IMR-90 (cell line): ENCODE results near the gene CLEC16A. TPM values are rescaled to one million over a fixed set of nuclear protein-coding genes. Genes with fewer than 3 reads are reported as not detected.

ENCODE experiments used
- ATAC-seq: fragments of 200-7000 bp; cut with Tn5 transposase; 2 replicates; pipeline ENCODE4 v1.9.1; 2020; ENCODE audit warnings: low read depth, mild to moderate bottlenecking, moderate library complexity
- BruUV-seq: library from RNA; stranded (reverse); fragments of 400-500 nt; replicated peaks from 2 replicates; lab custom pipeline; 2021; lab: Mats Ljungman, UMichigan
- CTCF ChIA-PET: fragments of 300-600 bp; formaldehyde crosslinking; extraction: SDS; loops from one replicate; lab custom pipeline; 2021; ENCODE audit warnings: antibody characterized with exemption; lab: Yijun Ruan, JAX
- POLR2A ChIA-PET: fragments of 300-600 bp; sonication (Branson Sonifier 250); formaldehyde crosslinking; loops from one replicate; lab custom pipeline; 2022; ENCODE audit warnings: antibody characterized with exemption; ENCODE audit not compliant: unreplicated experiment; lab: Charles Lee
- DNase-seq: peaks from one replicate; pipeline ENCODE4 v3.0.0; 2013
- H2AFZ ChIP-seq: replicated peaks from 2 replicates; pipeline ENCODE3; 2013; ENCODE audit warnings: low read length, mild to moderate bottlenecking; ENCODE audit not compliant: poor library complexity
- H2AK5ac ChIP-seq: 2 replicates; pipeline ENCODE4 v1.6.1; 2013; ENCODE audit warnings: low read depth, low read length, inconsistent platforms
- H2AK9ac ChIP-seq: replicated peaks from 2 replicates; pipeline ENCODE3; 2013; ENCODE audit warnings: mild to moderate bottlenecking, low read depth, low read length, moderate library complexity; ENCODE audit not compliant: poor library complexity
- H2BK120ac ChIP-seq: 2 replicates; pipeline ENCODE4 v1.6.1; 2013; ENCODE audit warnings: low read depth, low read length, inconsistent platforms
- H2BK15ac ChIP-seq: 3 replicates; pipeline ENCODE4 v1.6.1; 2013; ENCODE audit warnings: low read depth, low read length, inconsistent platforms
- H2BK20ac ChIP-seq: 2 replicates; pipeline ENCODE4 v1.6.1; 2013; ENCODE audit warnings: low read depth, mild to moderate bottlenecking, inconsistent platforms, low read length, moderate library complexity
- H2BK5ac ChIP-seq: 2 replicates; pipeline ENCODE4 v1.6.1; 2013; ENCODE audit warnings: mild to moderate bottlenecking, low read depth, low read length, inconsistent platforms; ENCODE audit not compliant: poor library complexity, severe bottlenecking
- H3K14ac ChIP-seq: replicated peaks from 2 replicates; pipeline ENCODE4 v1.6.1; 2013; ENCODE audit warnings: low read depth, low read length, inconsistent platforms
- H3K18ac ChIP-seq: 2 replicates; pipeline ENCODE4 v1.6.1; 2013; ENCODE audit warnings: low read depth, low read length, control low read depth
- H3K23ac ChIP-seq: 2 replicates; pipeline ENCODE4 v1.6.1; 2013; ENCODE audit warnings: low read depth, low read length, inconsistent platforms
- H3K27ac ChIP-seq: 2 replicates; pipeline ENCODE4 v1.5.1; 2013; ENCODE audit warnings: mild to moderate bottlenecking, control low read depth, low read length; ENCODE audit not compliant: insufficient read depth
- H3K27me3 ChIP-seq: 2 replicates; pipeline ENCODE4 v1.6.1; 2013; ENCODE audit warnings: low read length; ENCODE audit not compliant: control insufficient read depth, insufficient read depth
- H3K36me3 ChIP-seq: 2 replicates; pipeline ENCODE4 v1.6.1; 2013; ENCODE audit warnings: low read length, mixed read lengths; ENCODE audit not compliant: control insufficient read depth, insufficient read depth
- H3K4ac ChIP-seq: 2 replicates; pipeline ENCODE4 v1.6.1; 2013; ENCODE audit warnings: low read depth, low read length, inconsistent platforms
- H3K4me1 ChIP-seq: 2 replicates; pipeline ENCODE4 v1.6.1; 2013; ENCODE audit warnings: low read length, mixed read lengths; ENCODE audit not compliant: control insufficient read depth, insufficient read depth
- H3K4me2 ChIP-seq: 2 replicates; pipeline ENCODE4 v1.6.1; 2013; ENCODE audit warnings: low read depth, mild to moderate bottlenecking, control low read depth, low read length, moderate library complexity
- H3K4me3 ChIP-seq: 2 replicates; pipeline ENCODE4 v1.5.1; 2013; ENCODE audit warnings: low read depth, mild to moderate bottlenecking, control low read depth, low read length, moderate library complexity; ENCODE audit not compliant: insufficient read depth
- H3K56ac ChIP-seq: 2 replicates; pipeline ENCODE4 v1.6.1; 2013; ENCODE audit warnings: low read length, inconsistent platforms; ENCODE audit not compliant: insufficient read depth; ENCODE audit errors: extremely low read depth
- H3K79me1 ChIP-seq, 2 experiments: 2 replicates each; pipeline ENCODE4 v1.6.1; 2013; ENCODE audit warnings: low read length in 2 of 2, inconsistent platforms in 1 of 2, low read depth in 1 of 2
- H3K9ac ChIP-seq: 2 replicates; pipeline ENCODE4 v1.6.1; 2013; ENCODE audit warnings: low read depth, low read length, control low read depth
- H3K9me1 ChIP-seq: 2 replicates; pipeline ENCODE4 v1.6.1; 2013; ENCODE audit warnings: low read length, inconsistent platforms; ENCODE audit not compliant: insufficient read depth
- H3K9me3 ChIP-seq: 2 replicates; pipeline ENCODE4 v1.6.1; 2013; ENCODE audit warnings: low read length; ENCODE audit not compliant: control insufficient read depth, insufficient read depth
- H4K20me1 ChIP-seq: 2 replicates; pipeline ENCODE4 v1.6.1; 2013; ENCODE audit warnings: low read length, inconsistent platforms; ENCODE audit not compliant: insufficient read depth
- H4K5ac ChIP-seq: 2 replicates; pipeline ENCODE4 v1.6.1; 2013; ENCODE audit warnings: mild to moderate bottlenecking, low read depth, low read length, control low read depth
- H4K8ac ChIP-seq, 2 experiments: 2 replicates each; pipeline ENCODE4 v1.6.1; 2013; ENCODE audit warnings: low read depth in 2 of 2, low read length in 2 of 2, control low read depth in 1 of 2, inconsistent platforms in 1 of 2
- H4K91ac ChIP-seq: 2 replicates; pipeline ENCODE4 v1.6.1; 2013; ENCODE audit warnings: low read depth, low read length, inconsistent platforms; ENCODE audit not compliant: insufficient read depth
- CEBPB ChIP-seq: IDR thresholded peaks from 2 replicates; pipeline ENCODE4 v1.6.1; 2012; ENCODE audit warnings: low read depth, low read length, improper control_type of control experiment
- CHD1 ChIP-seq: IDR thresholded peaks from 2 replicates; pipeline ENCODE4 v1.6.1; 2012; ENCODE audit warnings: low read depth, low read length, improper control_type of control experiment
- MAFK ChIP-seq: IDR thresholded peaks from 2 replicates; pipeline ENCODE4 v1.6.1; 2012; ENCODE audit warnings: low read depth, low read length, improper control_type of control experiment
- MAZ ChIP-seq: IDR thresholded peaks from 2 replicates; pipeline ENCODE4 v1.6.1; 2012; ENCODE audit warnings: low read depth, mild to moderate bottlenecking, low read length, improper control_type of control experiment, moderate library complexity, borderline replicate concordance
- NFE2L2 ChIP-seq: fragments of 150-350 bp; IDR thresholded peaks from 2 replicates; pipeline ENCODE4 v1.6.1; 2016; ENCODE audit warnings: low read depth, mild to moderate bottlenecking, low read length
- POLR2A ChIP-seq: IDR thresholded peaks from 2 replicates; pipeline ENCODE4 v1.6.1; 2012; ENCODE audit warnings: mild to moderate bottlenecking, low read depth, low read length
- RAD21 ChIP-seq: IDR thresholded peaks from 2 replicates; pipeline ENCODE4 v1.6.1; 2012; ENCODE audit warnings: low read length, improper control_type of control experiment
- RCOR1 ChIP-seq: IDR thresholded peaks from 2 replicates; pipeline ENCODE4 v1.6.1; 2012; ENCODE audit warnings: mild to moderate bottlenecking, low read length, improper control_type of control experiment; ENCODE audit not compliant: insufficient replicate concordance
- RFX5 ChIP-seq: IDR thresholded peaks from 2 replicates; pipeline ENCODE4 v1.8.0; 2012; ENCODE audit warnings: low read depth, mild to moderate bottlenecking, low read length, moderate library complexity
- SMC3 ChIP-seq: fragments of 150-350 bp; IDR thresholded peaks from 2 replicates; pipeline ENCODE4 v1.6.1; 2016; ENCODE audit warnings: low read depth, mild to moderate bottlenecking, antibody characterized with exemption, low read length, moderate library complexity
- WGBS, 2 experiments: methylation state at CpG; one replicate each; pipeline versions ENCODE4 v1.1.5 to v1.1.7; 2013; ENCODE audit warnings: missing lambda C conversion rate in 2 of 2; ENCODE audit not compliant: insufficient read length in 1 of 2; ENCODE audit errors: extremely low coverage in 2 of 2; 5-methylcytosine and 5-hydroxymethylcytosine counted together
- dilution Hi-C: fragments of 300-500 bp; cut with HindIII; formaldehyde crosslinking; loops from one replicate; pipeline ENCODE4 v1.14.3; 2018; ENCODE audit warnings: low sequenced_read_pairs; ENCODE audit not compliant: unreplicated experiment
- in situ Hi-C: fragments of 300-500 bp; cut with MboI; formaldehyde crosslinking; loops from 3 replicates; pipeline ENCODE4 v1.14.3; 2019; ENCODE audit warnings: low sequenced_read_pairs, inconsistent platforms, mixed read lengths
- intact Hi-C: fragments of 100-400 bp; cut with micrococcal nuclease; formaldehyde crosslinking; loops from 2 replicates; pipeline ENCODE4 v1.10.0; 2022
- polyA plus RNA-seq, 3 experiments: library from polyadenylated mRNA; depleted of rRNA; stranded (reverse); fragments of >200 nt; gene quantifications; 2 replicates each; pipeline ENCODE4 v1.2.3, GENCODE V29; 2012; ENCODE audit warnings: low replicate concordance in 1 of 3
- total RNA-seq: library from RNA; depleted of rRNA; stranded (reverse); fragments of >200 nt; gene quantifications from 2 replicates; pipeline ENCODE4 v1.2.3, GENCODE V29; 2012
- TF ChIP-seq, protein P1 (sequence below): conservative IDR thresholded peaks from 2 replicates; pipeline ENCODE4 v1.5.1; 2012; ENCODE audit warnings: mild to moderate bottlenecking, low read depth, low read length, improper control_type of control experiment
- TF ChIP-seq, protein P2 (sequence below): fragments of 150-350 bp; IDR thresholded peaks from 2 replicates; pipeline ENCODE4 v1.6.1; 2017; ENCODE audit warnings: mild to moderate bottlenecking, antibody characterized with exemption, low read length, low read depth
- TF ChIP-seq, protein P3 (sequence below): fragments of 150-350 bp; IDR thresholded peaks from 2 replicates; pipeline ENCODE4 v1.6.1; 2016; ENCODE audit warnings: low read depth, mild to moderate bottlenecking, low read length, moderate library complexity, borderline replicate concordance

Gene CLEC16A
- total and polyA plus RNA-seq, 2 of the 4 experiments (the other 2 are of a cell fraction) = 15.9 to 16.5 TPM

DNA sequence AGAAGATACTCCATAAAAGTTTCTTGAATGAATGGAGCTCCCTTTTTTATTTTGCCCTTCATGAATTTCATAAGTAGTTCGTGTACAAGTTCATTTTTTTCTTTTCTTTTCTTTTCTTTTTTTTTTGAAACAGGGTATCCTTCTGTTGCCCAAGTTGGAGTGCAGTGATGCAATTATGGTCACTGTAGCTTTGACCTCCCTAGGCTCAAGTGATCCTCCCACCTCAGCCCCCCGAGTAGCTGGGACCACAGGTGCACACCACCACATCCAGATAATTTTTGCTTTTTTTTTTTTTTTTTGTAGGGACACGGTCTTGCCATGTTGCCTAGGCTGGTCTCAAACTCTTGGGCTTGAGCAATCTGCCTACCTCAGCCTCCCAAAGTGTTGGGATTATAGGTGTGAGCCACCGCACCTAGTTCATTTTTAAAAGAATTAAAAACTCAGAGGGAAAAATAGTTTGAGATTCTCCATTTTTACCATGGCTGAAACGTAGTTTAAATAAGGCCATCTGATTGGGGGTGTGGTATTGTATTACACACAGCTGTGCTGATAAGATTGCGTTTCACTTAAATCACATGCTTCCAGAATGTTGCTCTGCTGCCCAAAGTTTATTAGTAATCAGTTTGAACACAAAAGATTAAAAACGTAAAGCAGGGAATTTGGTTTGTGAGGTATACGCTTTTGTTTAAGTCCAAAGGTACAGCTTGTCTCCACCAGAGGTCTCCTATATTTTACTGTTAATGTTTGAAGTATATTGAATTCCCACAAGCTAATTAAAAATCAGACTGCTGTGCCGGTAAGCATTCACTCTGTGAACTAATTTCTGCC is 157.5 kb downstream of the CLEC16A start:
- ChIA-PET CTCF (interaction anchor here (0.6 to 1.6 kb wide), 3 partner anchors 8 to 507 kb away, joined by 3 to 6 read pairs (median 3); no protein-coding TSS in a partner anchor), POLR2A (no interaction called here)
- Histone ChIP-seq H4K5ac (peak overlapping the region; percentile 99), H3K27me3 (no peaks in the 10 kb centered on the region), H3K36me3 (no peaks in the 10 kb centered on the region), H2AK5ac (peak overlapping the region; percentile 100), H2BK20ac (peak overlapping the region; percentile 95; the same call in 1 of the 2 replicates), H2BK5ac (peak overlapping the region; percentile 71), H3K14ac (peak overlapping the region; percentile 94), H3K56ac (no peak overlapping the region), H3K4me1 (peaks cover 54% of the 10 kb centered on the region), H3K18ac (peak overlapping the region; percentile 98), H2AFZ (no peak overlapping the region), H4K91ac (peak overlapping the region; percentile 98), H2AK9ac (no peak overlapping the region), H4K8ac (peak overlapping the region; percentile 82 to 94; a peak in 3 of 4 replicates), H3K9ac (peak overlapping the region; percentile 71), H4K20me1 (no peaks in the 10 kb centered on the region), H3K4me2 (no peak overlapping the region), H2BK120ac (peak overlapping the region; percentile 97), H2BK15ac (peak overlapping the region; percentile 100), H3K9me1 (peaks cover 40% of the 10 kb centered on the region), H3K23ac (peak overlapping the region; percentile 63; the same call in 1 of the 2 replicates), H3K4me3 (no peak overlapping the region), H3K9me3 (no peaks in the 10 kb centered on the region), H3K4ac (peak overlapping the region; percentile 97), H3K79me1 (peaks cover 4 to 54% of the 10 kb centered on the region in 2 experiments; a peak in 3 of 4 replicates), H3K27ac (peak overlapping the region; percentile 97; the same call in 1 of the 2 replicates)
- intact Hi-C loops = loop anchor here (2.0 to 5.0 kb wide), 2 partner anchors 110 to 153 kb away; no protein-coding TSS in a partner anchor
- peak; percentile 94 for DNase-seq
- dilution Hi-C loops = no loop called here
- WGBS, 2 experiments = no CpG with 5 or more reads among the region's 9 CpGs
- peak; percentile 8 for ATAC-seq
- in situ Hi-C loops = loop anchor here (5.0 to 10.0 kb wide), 2 partner anchors 150 to 253 kb away; no protein-coding TSS in a partner anchor
- no TSS peak for BruUV-seq
- TF ChIP-seq MAFK (no peak), MAZ (no peak), SMC3 (peak; percentile 18; the same call in 1 of the 2 replicates), NFE2L2 (no peak), CHD1 (no peak), POLR2A (no peak), RFX5 (no peak), RCOR1 (no peak), CEBPB (peak; percentile 62), RAD21 (0 out of 2 replicates have a peak, but pooled peaks have one; percentile 15)
- TF ChIP-seq, protein P1, sequence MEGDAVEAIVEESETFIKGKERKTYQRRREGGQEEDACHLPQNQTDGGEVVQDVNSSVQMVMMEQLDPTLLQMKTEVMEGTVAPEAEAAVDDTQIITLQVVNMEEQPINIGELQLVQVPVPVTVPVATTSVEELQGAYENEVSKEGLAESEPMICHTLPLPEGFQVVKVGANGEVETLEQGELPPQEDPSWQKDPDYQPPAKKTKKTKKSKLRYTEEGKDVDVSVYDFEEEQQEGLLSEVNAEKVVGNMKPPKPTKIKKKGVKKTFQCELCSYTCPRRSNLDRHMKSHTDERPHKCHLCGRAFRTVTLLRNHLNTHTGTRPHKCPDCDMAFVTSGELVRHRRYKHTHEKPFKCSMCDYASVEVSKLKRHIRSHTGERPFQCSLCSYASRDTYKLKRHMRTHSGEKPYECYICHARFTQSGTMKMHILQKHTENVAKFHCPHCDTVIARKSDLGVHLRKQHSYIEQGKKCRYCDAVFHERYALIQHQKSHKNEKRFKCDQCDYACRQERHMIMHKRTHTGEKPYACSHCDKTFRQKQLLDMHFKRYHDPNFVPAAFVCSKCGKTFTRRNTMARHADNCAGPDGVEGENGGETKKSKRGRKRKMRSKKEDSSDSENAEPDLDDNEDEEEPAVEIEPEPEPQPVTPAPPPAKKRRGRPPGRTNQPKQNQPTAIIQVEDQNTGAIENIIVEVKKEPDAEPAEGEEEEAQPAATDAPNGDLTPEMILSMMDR = peak; percentile 29; the same call in 1 of the 2 replicates
- TF ChIP-seq, protein P2, sequence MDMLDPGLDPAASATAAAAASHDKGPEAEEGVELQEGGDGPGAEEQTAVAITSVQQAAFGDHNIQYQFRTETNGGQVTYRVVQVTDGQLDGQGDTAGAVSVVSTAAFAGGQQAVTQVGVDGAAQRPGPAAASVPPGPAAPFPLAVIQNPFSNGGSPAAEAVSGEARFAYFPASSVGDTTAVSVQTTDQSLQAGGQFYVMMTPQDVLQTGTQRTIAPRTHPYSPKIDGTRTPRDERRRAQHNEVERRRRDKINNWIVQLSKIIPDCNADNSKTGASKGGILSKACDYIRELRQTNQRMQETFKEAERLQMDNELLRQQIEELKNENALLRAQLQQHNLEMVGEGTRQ = 0 out of 2 replicates have a peak, but pooled peaks have one; percentile 8
- TF ChIP-seq, protein P3, sequence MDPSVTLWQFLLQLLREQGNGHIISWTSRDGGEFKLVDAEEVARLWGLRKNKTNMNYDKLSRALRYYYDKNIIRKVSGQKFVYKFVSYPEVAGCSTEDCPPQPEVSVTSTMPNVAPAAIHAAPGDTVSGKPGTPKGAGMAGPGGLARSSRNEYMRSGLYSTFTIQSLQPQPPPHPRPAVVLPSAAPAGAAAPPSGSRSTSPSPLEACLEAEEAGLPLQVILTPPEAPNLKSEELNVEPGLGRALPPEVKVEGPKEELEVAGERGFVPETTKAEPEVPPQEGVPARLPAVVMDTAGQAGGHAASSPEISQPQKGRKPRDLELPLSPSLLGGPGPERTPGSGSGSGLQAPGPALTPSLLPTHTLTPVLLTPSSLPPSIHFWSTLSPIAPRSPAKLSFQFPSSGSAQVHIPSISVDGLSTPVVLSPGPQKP = no peak
